Gastrocnemius medialis (tissue), 4 donors: Measurements from ENCODE around the gene ZDHHC22.

Experiments
- CTCF ChIP-seq, 5 experiments: fragments of 450-650 bp in 3 of 5; fragments of 200-600 bp in 2 of 5; sonication (generic) in 2 of 5; IDR thresholded peaks in 4 of 5; conservative IDR thresholded peaks in 1 of 5; 1 replicate in 4 of 5; 2 replicates in 1 of 5; pipeline ENCODE4 v1.5.1; 2016 to 2019; ENCODE audit warnings: antibody characterized with exemption in 5 of 5, mild to moderate bottlenecking in 3 of 5, moderate library complexity in 3 of 5
- POLR2A ChIP-seq, 2 donors: fragments of 450-650 bp; IDR thresholded peaks; one replicate each; pipeline ENCODE4 v1.6.1; 2017; ENCODE audit warnings: antibody characterized with exemption in 2 of 2, mild to moderate bottlenecking in 2 of 2, moderate library complexity in 2 of 2

- TF ChIP-seq CTCF (IDR thresholded peaks at IDR 0.05 in 4 of 5, conservative IDR thresholded peaks at IDR 0.05 in 1 of 5) (no peak), POLR2A (IDR thresholded peaks at IDR 0.05) (no peak)
Observed at GRCh38 chr14:77144412-77145115, 3.0 kb upstream of the ZDHHC22 start.
